Lung microvascular endothelial cell (primary cell): ENCODE results near the gene KIF1A. TPM values are rescaled to one million over a fixed set of nuclear protein-coding genes. Genes with fewer than 3 reads are reported as not detected.

Experiments
- DNase-seq, 2 donors: peaks; one replicate each; pipeline versions ENCODE4 v3.0.0 to v3.0.0-alpha.2; 2010; ENCODE audit warnings: low read depth in 2 of 2
- total RNA-seq: library from RNA; depleted of rRNA; stranded (reverse); fragments of >200 nt; gene quantifications from 2 replicates; pipeline ENCODE4 v1.2.1, GENCODE V29; 2014

KIF1A gene
- total RNA-seq, 1 donor from 2014 or later, result 0.20 TPM

DNA sequence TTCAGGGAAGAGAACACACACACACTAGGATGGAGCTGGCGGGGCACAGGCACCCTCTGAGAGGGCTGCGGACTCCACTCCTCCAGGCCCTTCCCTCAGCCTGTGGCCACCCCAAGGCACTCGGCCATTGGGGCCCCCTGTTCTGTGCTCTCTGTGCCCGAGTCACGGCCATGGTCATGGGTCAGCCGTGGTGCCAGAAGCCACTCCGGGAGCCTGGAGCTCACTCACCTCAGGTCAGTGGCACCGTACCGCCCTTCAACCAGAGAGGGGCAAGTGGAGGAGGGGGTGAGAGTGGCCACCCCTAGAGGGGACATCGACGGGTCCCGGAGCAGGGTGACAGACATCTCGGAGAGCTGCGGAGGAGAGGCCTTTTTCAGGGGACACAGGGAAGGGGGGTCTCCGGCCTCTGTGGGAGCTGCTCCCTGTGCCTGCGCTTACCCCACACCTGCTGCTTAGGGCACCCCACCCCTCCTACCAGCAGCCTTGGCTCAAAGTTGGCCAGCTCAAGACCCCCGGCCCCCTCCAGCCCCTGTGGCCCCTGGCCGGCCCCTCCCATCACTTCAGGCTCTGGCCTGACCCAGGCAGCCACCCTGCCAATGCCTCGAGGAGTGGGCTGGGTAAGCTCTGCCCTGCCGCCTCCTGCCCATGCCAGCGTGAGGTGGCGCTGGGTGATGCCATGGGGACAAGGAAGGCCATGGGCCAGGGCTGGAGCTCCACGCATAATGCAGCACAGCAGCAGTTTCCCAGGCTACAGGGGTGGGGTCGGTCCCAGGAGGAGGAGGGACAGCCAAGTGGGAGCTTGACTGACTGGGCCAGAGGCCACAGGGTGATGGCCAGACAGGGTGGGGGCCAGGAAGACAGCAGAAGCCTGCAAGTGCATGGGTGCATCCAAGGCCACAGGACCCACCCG is 99.1 kb downstream of the KIF1A start:
- DNase-seq, result no peak

DNA sequence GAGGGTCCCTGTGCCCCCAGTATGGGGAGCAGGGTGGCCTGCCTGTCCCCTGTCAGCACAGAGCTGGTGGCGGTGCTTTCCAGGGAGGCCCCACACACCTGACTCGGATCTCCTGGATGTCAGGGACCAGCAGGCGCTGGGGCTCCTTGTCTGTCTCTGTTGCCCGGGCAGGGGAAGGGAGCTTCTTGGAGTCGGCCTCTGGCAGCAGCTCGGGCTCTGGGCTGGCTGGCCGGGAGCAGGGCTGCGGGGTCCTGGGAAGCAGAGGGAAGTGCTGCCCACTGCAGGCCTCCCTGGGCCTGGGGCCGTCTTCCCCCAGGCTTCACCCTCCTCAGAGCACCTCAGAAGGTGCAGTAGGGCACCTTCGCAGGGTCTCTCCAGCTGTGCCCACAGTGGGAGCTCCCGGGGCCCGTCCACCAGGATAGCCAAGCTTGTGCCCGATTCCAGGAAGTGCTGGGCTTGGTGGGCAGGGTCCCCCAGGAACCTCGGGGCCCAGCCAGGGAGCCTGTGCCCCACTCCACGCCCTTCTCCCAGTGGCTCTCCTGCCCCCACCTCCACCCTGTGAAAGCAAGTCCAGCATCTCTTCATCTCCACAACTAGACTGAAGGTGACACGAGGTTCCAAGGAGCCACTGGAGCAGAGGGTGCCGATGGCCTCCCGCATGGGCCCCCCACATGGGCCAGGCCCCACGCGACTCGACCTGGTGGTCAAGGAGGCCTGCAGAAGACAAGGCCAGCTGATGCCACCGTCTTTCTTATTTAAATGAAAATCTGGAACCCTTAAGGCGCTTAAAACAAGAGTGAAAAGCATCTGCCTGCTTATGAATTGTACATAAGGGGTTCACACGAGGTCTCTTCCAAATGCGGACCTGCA is 100.1 kb downstream of the KIF1A start:
- DNase-seq, result no peak

DNA sequence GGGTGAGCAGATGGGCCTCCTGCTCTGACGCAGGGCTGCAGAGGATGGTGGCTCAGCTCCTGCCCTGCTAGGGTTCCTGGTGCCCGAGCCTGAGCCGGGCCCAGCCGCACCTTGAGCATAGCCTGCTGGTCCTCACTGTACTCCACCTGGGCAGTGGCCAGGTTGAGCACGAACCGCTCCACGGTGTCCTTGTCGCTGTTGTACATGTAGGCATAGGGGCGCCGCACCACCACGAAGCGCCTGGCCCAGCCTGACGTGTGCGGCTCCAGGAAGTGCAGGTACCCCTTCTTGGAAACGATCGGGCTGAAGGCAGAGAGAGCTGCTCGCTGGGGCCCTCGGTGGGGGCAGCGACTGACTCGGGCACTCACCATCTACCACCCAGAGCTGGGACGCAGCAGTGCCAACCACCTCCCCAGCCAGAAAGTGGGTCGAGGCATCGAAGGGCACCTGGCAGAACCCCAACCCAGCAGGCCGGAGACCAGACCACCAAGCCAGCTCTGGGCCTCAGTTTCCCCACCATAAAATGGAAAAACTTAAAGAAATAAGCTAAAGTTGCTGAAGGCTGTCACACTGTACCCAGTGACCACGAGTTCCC is 101.0 kb downstream of the KIF1A start:
- no peak for DNase-seq

DNA sequence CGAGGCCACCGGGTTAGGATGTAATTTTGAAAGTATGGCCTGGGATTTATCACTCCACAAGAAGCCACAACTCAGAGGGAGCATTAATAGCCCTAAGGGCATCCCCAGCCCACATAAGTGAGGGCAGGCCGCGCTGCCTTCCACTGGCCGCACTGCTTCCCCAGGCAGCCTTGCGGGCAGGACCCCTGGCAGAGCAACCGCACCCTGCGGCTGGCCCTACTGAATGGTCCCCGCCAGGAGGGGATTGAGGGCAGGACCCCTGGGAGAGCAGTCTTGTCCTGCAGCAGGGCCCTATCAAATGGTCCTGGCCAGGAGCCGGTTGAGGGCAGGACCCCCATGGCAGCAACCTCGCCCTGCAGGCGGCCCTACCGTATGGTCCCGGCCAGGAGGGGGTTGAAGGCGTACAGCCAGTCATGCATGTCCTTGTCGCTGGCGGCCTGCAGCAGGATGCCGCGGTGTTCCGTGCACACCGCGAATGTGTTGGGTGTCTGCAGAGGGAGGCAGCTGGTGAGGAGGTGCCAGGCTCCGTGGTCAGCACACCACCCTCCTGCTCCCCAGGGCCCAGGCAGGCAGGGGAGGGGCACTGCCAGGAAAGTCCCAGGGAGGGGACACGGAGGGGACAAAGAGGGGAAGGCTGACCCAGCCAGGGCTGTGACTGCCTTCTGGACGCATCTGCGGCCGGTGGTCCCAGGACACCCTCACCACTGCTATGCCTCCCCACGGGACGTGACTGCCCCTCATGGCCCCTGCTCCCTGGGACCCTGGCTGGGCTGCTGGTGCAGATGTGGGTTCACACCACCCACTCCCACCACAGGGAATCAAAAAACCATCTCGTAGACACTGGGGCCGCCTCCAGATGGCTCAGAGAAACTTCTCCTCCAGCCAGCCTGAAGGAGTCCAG is 102.1 kb downstream of the KIF1A start:
- no peak for DNase-seq

DNA sequence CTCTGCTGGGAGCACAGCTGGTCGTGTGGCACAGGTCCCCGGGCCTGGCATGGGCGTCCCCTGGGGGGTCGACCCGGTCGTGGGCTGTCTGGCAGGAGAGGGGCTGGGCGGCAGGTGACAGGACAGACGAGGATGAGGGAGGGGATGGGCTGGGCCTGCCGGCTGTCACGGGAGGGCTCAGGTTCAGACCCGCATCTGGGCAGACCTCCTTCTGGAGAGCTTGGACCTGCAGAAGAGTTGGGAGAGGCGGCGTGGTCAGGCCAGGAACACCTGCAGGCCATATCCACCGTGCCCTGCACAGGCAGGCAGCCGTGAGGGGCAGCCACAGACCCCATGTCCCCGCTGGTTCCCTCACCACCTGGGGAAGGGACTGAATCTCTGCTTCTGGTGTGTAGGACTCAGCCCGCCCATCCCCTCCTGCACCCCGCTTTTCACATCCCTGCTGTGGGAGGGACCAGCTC is 102.8 kb downstream of the KIF1A start:
- no peak for DNase-seq

DNA sequence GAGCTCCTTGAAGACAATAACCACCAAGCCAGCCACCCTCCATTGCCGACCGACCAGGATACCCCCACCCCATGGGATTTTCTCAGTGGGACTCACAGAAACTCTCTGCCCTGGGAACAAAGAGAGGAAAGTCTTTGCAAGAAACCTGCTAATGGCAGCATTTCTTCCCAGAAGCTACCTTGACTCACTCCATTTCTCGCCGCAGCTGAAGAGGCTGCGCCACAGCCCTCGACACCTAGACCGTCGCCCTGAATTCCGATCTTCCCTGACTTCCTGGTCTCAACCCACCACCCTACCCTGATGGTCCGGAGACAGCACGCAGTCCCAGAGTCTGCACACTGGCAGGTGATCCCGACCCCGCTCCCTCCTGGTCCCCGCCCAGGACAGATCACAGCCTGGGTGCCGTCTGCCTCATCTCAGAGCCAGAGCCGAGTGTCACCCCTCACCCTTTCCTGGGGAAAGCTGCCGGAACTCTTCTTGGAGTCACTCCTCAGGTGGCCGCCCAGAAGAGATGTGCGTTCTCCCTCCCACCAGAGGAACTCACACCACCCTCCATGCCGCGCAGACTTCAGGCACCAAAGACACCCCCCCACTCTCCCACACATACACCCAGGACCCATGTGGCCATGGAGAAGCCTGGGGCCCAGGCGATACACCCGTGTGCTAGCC is 103.8 kb downstream of the KIF1A start:
- DNase-seq, result no peak

DNA sequence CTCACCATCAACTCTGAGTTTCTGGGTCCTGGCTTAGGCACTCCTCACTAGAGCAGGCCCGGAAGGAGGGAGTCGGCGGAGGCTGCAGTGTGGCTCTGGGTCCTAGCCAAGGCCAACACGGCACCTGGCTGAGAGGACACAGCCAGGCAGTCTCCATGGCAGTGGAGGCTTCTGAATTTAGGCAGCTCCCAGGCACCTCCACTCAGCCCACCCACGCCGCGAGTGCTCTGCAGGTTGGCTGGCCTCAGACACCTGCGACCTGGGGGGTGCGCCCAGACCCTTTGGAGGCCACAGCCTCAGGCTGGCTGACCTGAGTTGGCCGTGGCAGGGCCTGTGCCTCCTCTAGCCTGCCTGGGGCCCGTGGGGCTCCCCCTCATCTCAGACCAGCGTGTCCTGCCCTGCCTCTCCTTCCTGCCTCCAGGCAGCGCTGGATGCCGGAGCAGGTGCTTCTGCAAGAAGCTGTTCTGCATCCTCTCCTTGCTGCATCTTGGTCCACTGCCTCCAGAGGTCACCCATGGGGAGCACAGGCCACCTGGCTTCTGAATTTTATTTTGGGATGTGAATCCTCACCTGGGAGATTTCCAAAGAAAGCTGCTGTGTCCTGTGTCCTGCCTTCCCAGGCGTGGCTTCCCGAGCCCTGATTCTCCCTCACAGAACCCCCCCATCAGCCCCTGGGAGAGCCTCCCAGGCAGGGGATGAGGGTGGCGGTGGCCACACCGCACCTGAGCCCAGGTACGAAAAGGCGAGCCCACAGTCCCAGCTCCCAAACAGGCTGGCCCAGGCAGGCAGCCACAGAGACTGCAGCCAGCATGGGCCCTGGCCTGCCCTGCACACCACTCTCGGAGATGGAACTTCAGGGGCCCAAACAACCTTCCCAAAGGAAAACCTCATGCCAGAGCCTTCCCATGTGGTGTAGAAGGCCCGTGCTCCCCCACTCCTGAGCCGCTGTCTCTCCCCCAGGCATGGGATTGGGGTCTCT is 105.0 kb downstream of the KIF1A start:
- DNase-seq, result no peak

DNA sequence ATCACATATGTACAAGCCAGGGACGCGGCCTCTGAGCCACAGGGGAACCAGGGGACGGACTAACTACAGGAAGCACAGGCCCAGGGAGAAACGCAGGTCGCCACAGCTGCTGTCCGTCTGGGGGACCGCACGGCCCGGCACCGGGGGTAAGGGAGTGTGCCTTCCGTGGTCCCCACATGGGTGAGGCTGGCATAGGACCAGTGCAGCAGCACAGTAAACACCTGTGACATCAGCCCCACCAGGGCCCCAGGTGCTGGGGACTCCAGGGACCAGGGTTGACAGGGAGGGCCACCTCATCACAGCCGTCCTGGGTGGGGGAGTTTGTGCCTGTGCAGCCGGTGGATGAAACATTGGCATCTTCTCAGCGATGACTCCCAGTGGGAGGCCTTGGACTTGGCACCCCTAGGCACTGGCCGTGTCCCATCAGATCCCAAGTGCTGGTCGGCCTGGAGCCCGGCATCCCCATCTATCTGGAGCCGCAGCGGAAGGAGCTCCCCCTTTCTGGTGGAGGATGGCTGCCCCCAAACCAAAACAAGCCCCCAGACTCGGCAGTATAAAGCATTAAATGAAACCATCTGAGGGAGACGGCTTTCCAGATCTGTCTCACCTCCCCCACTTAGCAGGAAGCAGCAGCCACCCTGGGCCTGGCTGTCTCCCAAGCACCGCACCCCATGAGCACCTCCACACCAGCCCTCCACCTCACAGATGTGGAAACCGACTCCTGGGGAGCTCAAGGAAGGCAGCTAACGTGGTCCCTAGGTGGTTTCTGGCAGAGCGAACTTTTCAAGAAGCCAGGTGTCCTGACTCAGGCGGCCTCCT is 105.9 kb downstream of the KIF1A start:
- DNase-seq, result no peak

DNA sequence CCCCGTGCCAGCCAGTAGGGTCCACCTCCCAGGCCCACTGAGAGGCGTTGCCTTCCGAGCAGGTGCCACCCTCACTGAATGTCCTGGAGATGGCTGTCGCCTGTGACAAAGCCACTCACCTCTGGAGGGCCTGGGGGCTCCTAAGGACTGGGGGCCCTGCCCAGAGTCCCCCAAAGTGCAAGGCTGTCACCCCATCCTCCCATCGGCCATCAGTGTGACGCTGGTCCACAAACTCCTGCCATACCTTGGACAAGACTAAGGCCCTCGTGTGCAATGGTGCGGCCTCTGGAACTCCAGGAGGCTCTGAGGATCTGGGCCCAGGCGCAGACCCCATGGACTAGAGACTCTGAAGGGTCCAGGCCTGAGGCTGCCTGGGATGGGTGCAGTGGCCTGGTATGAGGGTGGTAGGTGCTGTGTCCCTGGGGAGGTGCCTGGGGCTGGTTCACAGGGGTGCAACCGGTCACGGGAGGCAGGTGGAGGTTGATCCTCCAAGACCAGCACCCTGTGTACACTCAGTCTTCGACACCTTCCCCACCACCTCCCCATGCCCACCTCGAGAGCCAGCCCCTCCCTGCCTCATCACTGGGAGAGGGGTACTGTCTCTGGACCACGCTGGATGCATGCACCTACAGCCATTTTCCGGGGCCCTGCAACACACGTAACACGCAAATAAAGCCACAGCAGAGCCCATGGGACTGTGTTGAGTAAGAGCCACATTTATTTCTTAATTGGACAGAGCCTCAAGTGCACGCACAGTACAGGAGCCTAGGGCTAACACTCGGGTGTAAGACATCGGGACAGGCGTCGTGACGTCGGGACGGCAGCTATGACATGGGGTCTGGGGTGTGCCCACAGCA is 106.7 kb downstream of the KIF1A start:
- DNase-seq, result no peak

DNA sequence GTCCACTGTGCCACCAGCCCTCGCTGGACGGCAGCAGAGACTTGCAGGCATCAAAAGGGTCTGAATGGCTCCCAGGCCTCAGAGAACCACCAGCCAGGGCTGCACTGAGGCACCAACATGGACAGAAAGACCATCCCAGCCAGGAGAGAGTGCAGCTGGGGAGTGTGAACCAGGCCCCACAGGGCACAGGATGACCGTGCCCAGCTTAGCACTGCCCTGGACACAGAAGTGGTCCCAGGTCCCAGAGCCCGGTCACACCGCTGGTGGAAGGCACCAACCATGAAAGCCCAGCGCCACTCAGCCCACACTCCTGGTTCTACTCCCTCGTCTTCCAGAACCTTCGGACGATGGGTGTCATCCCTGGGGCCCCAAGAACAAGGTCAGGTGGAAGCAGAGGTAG is 107.9 kb downstream of the KIF1A start:
- no peak for DNase-seq

DNA sequence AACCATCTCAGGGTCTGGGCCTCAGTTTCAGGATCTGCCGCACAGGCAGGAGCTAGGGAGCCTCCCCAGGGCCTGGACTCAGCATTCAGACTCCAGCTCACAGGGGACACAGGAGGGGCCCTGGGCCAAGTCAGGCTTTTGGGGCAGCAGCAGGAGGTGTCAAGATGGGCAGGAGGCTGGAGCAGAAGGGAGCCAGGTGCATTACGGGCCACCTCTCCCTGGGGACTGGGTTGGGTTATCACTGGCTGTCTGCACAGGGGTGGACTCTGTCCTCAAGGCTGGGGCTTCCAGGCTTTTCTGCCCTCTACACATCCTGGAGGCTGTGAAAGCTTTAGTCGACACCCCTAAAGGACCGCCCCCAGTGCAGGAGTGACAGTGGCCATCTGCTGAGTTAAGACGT is 108.3 kb downstream of the KIF1A start:
- no peak for DNase-seq

DNA sequence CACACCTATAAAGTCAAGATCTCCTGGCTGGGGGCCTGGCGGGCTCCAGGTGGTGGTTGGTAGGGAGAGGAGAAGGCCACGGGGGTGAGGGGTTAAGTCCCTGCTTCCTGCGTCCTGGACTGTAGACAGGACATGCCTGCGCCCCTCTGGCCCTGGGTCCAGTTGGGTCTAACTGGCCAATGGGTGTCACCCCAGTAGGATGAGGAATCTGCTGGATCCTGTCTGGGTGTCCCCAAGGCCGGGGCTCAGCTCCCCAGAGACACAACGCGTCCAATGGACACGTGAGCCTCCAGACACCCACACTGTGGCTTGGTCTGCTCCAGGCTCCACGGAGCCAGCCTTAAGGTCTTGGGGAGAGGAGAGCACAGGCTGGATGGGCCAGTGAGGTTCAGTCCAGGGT is 108.7 kb downstream of the KIF1A start:
- no peak for DNase-seq

DNA sequence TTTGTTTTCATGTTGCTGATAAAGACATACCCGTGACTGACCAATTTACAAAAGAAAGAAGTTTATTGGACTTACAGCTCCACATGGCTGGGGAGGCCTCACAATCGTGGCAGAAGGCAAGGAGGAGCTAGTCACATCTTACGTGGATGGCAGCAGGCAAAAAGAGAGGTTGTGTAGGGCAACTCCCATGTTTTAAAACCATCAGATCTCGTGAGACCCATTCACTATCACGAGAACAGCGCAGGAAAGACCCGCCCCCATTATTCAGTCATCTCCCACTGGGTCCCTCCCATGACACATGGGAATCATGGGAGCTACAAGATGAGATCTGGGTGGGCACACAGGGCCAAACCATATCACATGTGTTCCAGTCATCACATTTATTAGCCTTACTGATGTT is 111.6 kb downstream of the KIF1A start:
- no peak for DNase-seq

DNA sequence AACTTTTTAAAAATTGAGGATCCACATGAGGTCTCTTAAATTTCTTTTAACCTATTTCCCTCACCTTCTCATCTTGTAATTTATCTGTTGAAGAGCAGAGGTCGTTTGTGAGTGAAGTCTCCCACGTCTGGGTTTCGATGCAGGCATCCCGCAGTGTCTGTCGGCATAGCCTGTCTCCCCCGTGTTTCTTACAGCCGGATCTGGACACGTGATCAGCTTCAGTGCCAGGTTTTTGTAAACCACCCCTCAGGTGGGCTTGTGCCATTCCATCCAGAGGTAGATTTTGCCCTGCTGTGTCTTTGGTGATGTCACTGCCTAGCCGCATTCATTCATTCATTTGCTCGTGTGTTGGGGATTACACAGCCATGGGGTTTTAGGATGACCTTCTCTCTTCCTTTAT is 112.2 kb downstream of the KIF1A start:
- DNase-seq, result no peak

DNA sequence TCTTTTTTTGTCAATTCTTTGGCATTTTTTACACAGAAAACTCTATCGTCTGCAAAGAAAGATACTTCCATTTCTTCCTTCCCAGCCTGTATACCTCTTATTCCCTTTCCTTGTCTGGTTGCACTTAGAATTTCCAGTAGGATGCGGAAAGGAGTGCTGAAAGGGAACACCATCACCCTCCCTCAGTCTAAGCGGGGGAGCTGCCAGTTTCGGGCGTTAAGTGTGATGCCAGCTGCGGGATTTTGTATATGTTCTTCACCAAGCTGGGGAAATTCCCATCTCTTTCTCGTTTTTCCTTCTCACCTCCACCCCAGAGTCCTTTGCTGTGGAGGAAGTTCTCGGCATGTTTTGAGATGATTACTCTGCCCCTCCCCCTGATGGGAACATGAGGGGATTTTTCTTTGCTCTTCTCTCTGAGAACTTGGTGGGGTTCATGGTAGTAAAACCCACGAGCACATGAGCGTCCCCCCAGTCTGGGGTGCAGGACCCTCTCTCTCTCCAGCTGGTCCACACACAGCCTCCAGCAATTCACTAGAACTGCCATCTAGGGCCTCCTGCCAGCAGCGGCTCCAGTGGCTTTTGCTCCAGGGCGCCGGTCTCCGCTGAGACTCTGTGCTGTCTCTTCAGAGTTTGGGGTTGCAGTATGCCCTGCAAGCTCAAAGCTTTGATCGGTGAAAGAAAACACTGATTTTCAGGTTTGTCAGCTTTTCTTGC is 112.8 kb downstream of the KIF1A start:
- no peak for DNase-seq

DNA sequence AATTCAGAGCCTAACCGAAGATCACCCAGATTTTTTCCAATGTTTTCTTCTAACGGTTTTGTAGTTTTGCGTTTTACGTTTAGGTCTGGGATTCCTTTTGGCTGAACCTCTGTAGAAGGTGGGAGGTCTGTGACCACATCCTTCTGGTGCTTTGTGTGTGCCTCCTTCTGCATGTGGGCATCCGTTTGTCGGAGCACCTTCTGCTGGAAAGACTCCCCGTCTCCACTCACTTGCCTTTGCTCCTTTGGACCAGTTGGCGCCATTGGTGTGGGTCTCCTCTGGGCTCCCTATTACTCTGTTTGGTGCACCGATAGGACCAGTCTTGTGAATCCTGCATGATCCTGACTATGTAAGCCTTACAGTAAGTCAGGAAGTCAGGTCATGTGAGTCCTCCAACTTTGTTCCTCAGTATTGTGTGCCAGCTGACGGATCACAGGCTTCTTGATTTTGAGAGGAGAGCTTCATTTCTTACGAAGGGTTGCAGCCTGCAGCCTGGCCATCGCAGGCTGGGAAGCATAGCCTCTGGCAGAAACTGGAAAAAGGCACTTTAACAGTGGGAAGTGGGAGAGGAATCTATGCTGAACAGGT is 114.7 kb downstream of the KIF1A start:
- DNase-seq, result no peak
